ENCODE data around the gene INSYN1. TPM values are rescaled to one million over a fixed set of nuclear protein-coding genes. Genes with fewer than 3 reads are reported as not detected.
"Not testable (repeated sequence)": the region's sequence is repeated elsewhere in the genome, so short reads cannot be mapped to it uniquely, and the experiment has no call there.

INSYN1 gene
- total RNA-seq, 3 donors from 2014 or later: 1.9 to 8.3 (median 2.0) TPM

DNA sequence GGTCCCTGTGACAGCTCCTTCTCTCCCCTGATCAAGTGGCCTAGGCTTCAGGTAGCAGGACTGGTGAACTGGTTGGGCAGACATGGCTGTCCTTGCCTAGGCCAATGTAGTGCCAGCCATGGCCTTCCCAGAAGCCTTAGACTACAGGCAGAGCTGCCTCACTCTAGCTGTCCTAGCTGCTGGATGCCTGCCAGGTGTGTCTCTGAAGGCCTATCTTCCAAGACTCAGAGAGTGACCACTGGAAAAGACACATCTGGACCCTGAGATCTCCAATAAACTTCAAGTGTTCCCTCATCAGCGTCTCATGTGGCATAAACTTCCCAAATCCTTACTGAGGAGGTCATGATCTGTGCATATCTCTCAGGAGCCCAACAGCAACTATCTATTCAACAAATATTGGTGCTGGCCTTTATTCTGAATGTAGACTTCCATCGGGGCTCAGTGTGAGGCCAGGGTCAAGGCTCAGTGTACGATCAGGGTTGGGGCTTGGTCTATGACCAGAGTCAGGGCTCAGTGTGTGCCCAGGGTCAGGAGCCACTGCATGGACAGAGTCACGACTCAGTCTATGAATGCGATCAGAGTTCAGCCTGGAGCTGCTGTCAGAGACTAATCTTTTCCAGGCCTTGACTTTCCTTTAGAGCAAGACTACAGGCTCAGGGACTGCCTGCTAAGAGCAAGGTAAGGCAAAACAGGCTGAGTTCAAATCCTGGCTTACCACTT lies 36.5 kb upstream of the INSYN1 start:
- intact Hi-C loops (cut with DNase I; ENCODE audit: low total_unique reads): no loop called here
- no peaks in the 10 kb centered on the region for H3K9me3 ChIP-seq

DNA sequence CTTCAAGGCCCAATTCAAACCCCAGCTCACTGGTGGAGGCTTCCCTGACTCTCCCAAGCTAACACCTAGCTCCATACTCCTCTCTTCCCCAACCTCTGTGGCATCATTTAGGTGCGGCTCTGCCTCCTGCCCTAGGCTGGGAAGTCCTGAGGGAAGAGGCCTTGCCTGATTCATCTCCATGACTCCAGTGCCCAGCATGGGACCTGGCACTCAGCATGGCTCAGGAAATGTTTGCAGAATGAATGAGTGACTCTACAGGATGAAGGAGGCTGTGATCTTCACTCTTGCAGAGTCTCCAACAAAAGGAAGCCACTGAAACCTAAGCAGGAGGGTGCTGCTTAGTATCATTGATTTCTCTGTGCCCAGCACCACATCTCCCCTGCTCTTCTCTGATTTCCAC lies 34.5 kb upstream of the INSYN1 start:
- TF ChIP-seq, protein P1, sequence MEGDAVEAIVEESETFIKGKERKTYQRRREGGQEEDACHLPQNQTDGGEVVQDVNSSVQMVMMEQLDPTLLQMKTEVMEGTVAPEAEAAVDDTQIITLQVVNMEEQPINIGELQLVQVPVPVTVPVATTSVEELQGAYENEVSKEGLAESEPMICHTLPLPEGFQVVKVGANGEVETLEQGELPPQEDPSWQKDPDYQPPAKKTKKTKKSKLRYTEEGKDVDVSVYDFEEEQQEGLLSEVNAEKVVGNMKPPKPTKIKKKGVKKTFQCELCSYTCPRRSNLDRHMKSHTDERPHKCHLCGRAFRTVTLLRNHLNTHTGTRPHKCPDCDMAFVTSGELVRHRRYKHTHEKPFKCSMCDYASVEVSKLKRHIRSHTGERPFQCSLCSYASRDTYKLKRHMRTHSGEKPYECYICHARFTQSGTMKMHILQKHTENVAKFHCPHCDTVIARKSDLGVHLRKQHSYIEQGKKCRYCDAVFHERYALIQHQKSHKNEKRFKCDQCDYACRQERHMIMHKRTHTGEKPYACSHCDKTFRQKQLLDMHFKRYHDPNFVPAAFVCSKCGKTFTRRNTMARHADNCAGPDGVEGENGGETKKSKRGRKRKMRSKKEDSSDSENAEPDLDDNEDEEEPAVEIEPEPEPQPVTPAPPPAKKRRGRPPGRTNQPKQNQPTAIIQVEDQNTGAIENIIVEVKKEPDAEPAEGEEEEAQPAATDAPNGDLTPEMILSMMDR (IDR thresholded peaks at IDR 0.05): no peak
- TF ChIP-seq POLR2A (IDR thresholded peaks at IDR 0.05): no peak
- TF ChIP-seq POLR2AphosphoS5 (IDR thresholded peaks at IDR 0.05): no peak
- Histone ChIP-seq H3K4me1 (no peaks in the 10 kb centered on the region), H3K36me3 (no peaks in the 10 kb centered on the region), H3K27ac (no peak overlapping the region), H3K4me3 (no peak overlapping the region), H3K9me3 (no peaks in the 10 kb centered on the region), H3K27me3 (no peaks in the 10 kb centered on the region)
- intact Hi-C loops (cut with DNase I; ENCODE audit: low total_unique reads): no loop called here
- no peak for DNase-seq (ENCODE audit: low spot score in 2 of 2)

More for the DNA sequence above, 36.5 kb upstream of the INSYN1 start:
- DNase-seq (ENCODE audit: low spot score in 2 of 2): no peak
- Histone ChIP-seq H3K4me3 (no peak overlapping the region), H3K4me1 (no peaks in the 10 kb centered on the region), H3K27me3 (no peaks in the 10 kb centered on the region), H3K36me3 (no peaks in the 10 kb centered on the region), H3K27ac (no peak overlapping the region)
- TF ChIP-seq POLR2A (IDR thresholded peaks at IDR 0.05) (no peak), POLR2AphosphoS5 (IDR thresholded peaks at IDR 0.05) (no peak)
- TF ChIP-seq, protein P1 (IDR thresholded peaks at IDR 0.05): no peak

DNA sequence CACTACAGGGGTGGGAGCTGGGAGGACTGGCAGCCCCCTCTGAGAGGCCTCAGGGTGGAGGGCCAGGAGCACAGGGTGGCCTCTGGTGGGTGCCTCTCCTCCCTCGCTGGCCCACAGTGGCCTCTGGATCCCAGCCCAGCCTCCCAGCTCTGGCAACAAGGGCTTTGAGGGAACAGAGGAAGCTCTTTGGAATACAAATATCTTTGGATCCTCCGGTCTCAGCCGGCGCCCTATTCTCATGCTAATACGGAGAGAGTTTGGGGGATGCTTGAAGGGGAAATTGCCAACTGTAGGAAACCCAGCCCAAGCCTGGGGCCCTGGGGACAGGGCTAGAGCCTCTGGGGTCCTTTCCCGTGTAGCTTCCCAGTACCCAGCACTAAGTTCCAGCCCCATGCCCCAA lies 33.4 kb upstream of the INSYN1 start:
- intact Hi-C loops (cut with DNase I; ENCODE audit: low total_unique reads): no loop called here
- DNase-seq (ENCODE audit: low spot score in 2 of 2): no peak
- no peak for TF ChIP-seq POLR2AphosphoS5 (IDR thresholded peaks at IDR 0.05)
- TF ChIP-seq POLR2A (IDR thresholded peaks at IDR 0.05): no peak
- TF ChIP-seq, protein P1 (IDR thresholded peaks at IDR 0.05): no peak
- no peak overlapping the region for H3K27ac ChIP-seq
- H3K4me3 ChIP-seq: no peak overlapping the region
- H3K36me3 ChIP-seq: no peaks in the 10 kb centered on the region
- H3K9me3 ChIP-seq: no peaks in the 10 kb centered on the region
- H3K27me3 ChIP-seq: no peaks in the 10 kb centered on the region
- H3K4me1 ChIP-seq: no peaks in the 10 kb centered on the region

DNA sequence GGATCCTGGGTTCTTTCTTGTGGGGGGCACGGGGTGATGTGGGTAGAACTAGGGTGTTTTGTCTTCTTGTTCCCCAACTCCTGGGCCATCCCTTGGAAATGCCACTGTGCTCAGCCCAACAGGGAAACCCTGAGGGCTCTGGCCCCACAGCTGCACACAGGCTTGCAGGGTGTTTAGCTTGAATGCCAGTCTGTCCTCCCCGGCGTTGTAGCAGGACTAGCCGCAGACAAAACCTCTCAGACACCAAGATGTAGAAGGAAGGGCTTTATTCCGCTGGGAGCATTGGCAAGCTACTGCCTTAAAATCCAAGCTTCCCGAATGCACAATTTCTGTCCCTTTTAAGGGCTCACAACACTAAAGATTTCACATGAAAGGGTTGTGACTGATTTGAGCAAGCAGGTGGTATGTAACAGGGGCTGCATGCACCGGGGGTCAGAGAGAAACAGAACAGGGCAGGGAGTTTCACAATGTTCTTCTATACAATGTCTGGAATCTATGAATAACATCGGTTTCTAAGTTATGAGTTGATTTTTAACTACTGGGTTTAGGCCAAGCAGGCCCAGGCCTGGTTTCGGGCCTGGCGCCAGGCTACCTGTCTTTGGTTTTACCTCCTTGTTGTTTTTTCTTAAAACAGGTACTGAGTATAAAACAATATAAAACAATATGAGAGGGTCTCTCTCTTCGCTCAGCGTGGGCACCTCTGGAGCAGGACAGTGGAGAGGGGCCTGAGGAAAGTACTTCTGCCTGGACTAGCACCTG lies 32.3 kb upstream of the INSYN1 start:
- H3K4me1 ChIP-seq; H3K4me3 ChIP-seq; intact Hi-C loops (cut with DNase I; ENCODE audit: low total_unique reads); H3K27me3 ChIP-seq; H3K9me3 ChIP-seq; H3K36me3 ChIP-seq: not testable (repeated sequence)
- H3K27ac ChIP-seq: peak overlapping the region; percentile 29 to 55
- peak in 1 of 2 donors; percentile 25 for DNase-seq (ENCODE audit: low spot score in 2 of 2)

DNA sequence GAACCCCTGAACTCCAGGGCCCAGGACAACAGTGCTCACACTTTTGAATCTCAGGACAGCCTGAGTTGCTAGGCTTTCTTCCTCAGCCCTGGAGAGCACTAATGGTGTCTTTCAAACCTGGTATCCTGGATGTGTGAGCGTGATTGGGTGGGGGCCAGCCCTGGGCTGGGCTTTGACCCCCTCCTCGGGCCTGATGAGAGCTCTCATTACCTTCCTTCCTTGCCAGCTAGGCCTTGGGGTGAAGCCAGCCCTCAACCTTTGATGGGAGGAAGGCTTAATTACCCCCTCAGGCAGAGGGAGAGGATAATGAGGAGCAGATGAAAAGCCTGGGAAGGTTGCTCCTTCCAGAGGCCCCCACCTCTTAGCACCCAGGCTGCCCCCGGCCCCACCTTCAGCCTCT lies 31.1 kb upstream of the INSYN1 start:
- Histone ChIP-seq H3K4me3 (no peak overlapping the region), H3K36me3 (no peaks in the 10 kb centered on the region), H3K27me3 (no peaks in the 10 kb centered on the region), H3K27ac (peak overlapping the region in 1 of 2 donors; percentile 29), H3K4me1 (no peaks in the 10 kb centered on the region), H3K9me3 (no peaks in the 10 kb centered on the region)
- DNase-seq (ENCODE audit: low spot score in 2 of 2): no peak
- intact Hi-C loops (cut with DNase I; ENCODE audit: low total_unique reads): no loop called here
- TF ChIP-seq POLR2AphosphoS5 (IDR thresholded peaks at IDR 0.05) (no peak), POLR2A (IDR thresholded peaks at IDR 0.05) (no peak)
- TF ChIP-seq, protein P1 (IDR thresholded peaks at IDR 0.05): no peak
